SK-N-MC (cell line): ENCODE measurements around the gene MOB4.

ENCODE experiments used
- DNase-seq: peaks from one replicate; pipeline ENCODE4 v3.0.0-alpha.2; 2011; ENCODE audit warnings: low read depth, low spot score
- H3K27ac ChIP-seq: fragments of 200-600 bp; sonication (generic); 2 replicates; pipeline ENCODE4 v1.5.1; 2016; ENCODE audit warnings: mixed run types
- H3K36me3 ChIP-seq: fragments of 200-600 bp; sonication (generic); 2 replicates; pipeline ENCODE4 v1.6.1; 2017; ENCODE audit warnings: antibody characterized with exemption, low read length, mixed read lengths; ENCODE audit not compliant: insufficient read depth
- H3K4me3 ChIP-seq: fragments of 200-600 bp; sonication (generic); 2 replicates; pipeline ENCODE4 v1.5.1; 2016
- H3K9ac ChIP-seq: fragments of 200-600 bp; sonication (generic); 2 replicates; pipeline ENCODE4 v1.8.0; 2017; ENCODE audit warnings: mixed run types, mixed read lengths; ENCODE audit not compliant: insufficient read length
- H3K9me3 ChIP-seq: fragments of 200-600 bp; sonication (generic); 2 replicates; pipeline ENCODE4 v1.6.1; 2017; ENCODE audit warnings: low read depth, mild to moderate bottlenecking, antibody characterized with exemption, low read length, moderate library complexity, mixed read lengths
- EZH2 ChIP-seq: fragments of 200-600 bp; sonication (generic); IDR thresholded peaks from one replicate; pipeline ENCODE4 v1.6.1; 2017; ENCODE audit warnings: antibody characterized with exemption
- FOXP2 ChIP-seq: optimal IDR thresholded peaks from 2 replicates; pipeline ENCODE3; 2011; ENCODE audit warnings: mild to moderate bottlenecking, moderate library complexity; ENCODE audit not compliant: insufficient read depth; ENCODE audit errors: extremely low read length, control extremely low read depth
- POLR2AphosphoS5 ChIP-seq: IDR thresholded peaks from 2 replicates; pipeline ENCODE4 v1.6.1; 2012; ENCODE audit warnings: mild to moderate bottlenecking, low read depth, low read length, borderline replicate concordance

The MOB4 gene

DNA sequence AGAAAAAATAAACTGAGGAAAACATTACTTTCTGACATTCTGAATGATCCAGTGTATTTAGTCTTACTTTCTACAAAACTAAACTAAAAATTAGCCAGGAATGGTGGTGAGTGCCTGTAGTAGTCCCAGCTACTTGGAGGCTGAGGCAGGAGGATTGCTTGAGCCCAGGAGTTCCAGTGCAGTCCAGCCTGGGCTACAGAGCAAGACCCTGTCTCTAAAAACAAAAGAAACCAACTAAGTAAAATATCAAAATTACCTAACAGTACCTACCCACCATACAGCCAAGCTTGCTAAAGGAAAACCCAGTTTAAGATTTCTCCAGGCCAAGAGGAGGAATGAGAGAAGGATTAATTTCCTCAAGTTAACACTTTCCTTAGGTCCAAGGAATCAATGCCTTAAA is 19.2 kb upstream of the MOB4 start:
- Histone ChIP-seq H3K4me3 (peak overlapping the region; percentile 93), H3K36me3 (peaks cover 79% of the 10 kb centered on the region), H3K9me3 (no peaks in the 10 kb centered on the region), H3K9ac (peak overlapping the region; percentile 91), H3K27ac (peak overlapping the region; percentile 60; the same call in 1 of the 2 replicates)
- no peak for DNase-seq
- no peak for TF ChIP-seq POLR2AphosphoS5
- TF ChIP-seq EZH2: no peak
- no peak for TF ChIP-seq FOXP2

DNA sequence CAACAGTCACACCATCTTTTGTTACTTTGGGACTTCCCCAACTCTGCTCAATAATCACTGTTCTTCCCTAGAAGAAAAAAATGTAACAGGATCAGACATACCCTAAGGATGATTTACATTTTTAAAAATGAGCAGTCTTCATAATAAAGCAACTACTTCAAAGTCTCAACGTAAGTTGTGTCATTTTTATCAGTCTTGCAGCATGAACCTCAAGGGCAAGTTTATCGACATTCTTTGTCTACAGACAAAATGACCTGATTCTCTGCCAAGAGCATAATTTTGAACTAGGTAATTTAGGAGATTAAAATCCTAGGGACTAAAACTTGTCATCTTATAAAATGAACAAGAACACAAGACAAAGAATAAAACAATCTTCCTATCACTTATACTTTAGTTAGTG is 18.5 kb upstream of the MOB4 start:
- Histone ChIP-seq H3K4me3 (peak overlapping the region; percentile 93), H3K36me3 (peaks cover 79% of the 10 kb centered on the region), H3K9me3 (no peaks in the 10 kb centered on the region), H3K9ac (peak overlapping the region; percentile 91), H3K27ac (peak overlapping the region; percentile 60)
- TF ChIP-seq FOXP2 (no peak), EZH2 (no peak), POLR2AphosphoS5 (no peak)
- no peak for DNase-seq

DNA sequence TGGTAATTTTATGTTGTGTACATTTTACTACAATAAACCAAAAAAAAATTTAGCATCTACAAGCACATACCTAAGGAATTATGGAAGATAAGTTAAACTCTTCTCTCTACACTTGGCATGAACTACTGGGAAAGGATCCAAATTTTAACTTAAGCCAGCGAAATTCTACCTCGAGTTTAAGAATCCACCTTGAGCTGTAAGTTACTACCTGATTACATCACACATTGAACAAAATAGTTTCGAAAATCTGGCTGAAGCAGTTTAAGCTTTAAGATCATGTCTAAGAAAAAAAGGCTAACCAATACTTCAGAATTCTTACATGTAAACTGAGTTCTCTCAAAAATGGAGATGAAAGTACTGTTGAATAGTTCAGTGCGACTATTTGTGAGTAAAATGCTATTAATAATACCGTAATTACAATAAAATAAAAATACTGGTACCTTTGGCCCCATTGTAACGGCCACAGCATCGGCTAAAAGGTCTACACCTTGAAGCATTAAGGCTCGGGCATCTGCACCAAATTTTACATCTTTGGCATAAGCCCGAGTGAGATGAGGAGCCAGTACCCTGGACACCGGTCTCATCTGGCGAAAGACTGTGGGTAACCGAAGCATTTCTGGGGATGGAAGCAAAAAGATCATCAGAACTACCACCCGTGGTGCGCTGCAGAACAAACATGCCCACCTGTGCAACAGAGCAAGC is 17.5 kb upstream of the MOB4 start:
- Histone ChIP-seq H3K4me3 (peak overlapping the region; percentile 93), H3K9ac (peak overlapping the region; percentile 91), H3K36me3 (peaks cover 79% of the 10 kb centered on the region), H3K27ac (peak overlapping the region; percentile 60), H3K9me3 (no peaks in the 10 kb centered on the region)
- TF ChIP-seq EZH2 (no peak), POLR2AphosphoS5 (no peak), FOXP2 (no peak)
- no peak for DNase-seq

DNA sequence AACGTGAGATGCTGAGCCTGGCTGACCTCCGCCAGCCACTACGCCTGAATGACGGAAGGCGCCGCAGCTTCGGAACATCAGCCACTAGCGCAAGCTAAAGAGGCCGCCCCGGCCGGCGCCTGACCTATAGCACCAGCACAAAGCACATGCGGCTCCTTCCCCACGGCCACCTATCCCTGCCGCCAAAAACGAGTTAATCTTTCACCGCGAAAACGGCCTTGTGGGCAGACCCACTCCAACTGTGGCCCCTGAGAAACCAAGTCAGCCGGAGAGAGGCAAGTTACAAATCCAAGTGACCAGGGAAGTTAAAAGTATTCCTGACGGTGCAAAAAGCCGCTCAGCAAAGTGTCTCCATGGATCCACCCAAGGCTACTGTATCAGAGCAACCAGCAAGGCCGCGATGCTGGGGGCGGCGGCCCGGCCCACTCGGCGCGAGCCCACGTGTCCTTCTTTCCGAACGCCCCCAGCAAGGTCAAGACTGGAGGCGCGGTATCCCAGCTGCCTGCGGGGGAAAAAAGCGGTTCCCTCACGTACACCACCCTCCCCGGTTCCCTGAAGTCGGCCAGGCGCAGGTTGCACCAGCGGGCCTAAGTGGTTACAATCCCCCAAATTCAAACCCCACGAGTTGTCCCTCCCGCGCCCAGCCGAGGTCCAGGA is 16.8 kb upstream of the MOB4 start:
- peak overlapping the region; percentile 93 for H3K4me3 ChIP-seq
- H3K36me3 ChIP-seq: peaks cover 79% of the 10 kb centered on the region
- DNase-seq: no peak
- no peak for TF ChIP-seq EZH2
- H3K27ac ChIP-seq: peak overlapping the region; percentile 82
- no peaks in the 10 kb centered on the region for H3K9me3 ChIP-seq
- peak overlapping the region; percentile 91 for H3K9ac ChIP-seq

DNA sequence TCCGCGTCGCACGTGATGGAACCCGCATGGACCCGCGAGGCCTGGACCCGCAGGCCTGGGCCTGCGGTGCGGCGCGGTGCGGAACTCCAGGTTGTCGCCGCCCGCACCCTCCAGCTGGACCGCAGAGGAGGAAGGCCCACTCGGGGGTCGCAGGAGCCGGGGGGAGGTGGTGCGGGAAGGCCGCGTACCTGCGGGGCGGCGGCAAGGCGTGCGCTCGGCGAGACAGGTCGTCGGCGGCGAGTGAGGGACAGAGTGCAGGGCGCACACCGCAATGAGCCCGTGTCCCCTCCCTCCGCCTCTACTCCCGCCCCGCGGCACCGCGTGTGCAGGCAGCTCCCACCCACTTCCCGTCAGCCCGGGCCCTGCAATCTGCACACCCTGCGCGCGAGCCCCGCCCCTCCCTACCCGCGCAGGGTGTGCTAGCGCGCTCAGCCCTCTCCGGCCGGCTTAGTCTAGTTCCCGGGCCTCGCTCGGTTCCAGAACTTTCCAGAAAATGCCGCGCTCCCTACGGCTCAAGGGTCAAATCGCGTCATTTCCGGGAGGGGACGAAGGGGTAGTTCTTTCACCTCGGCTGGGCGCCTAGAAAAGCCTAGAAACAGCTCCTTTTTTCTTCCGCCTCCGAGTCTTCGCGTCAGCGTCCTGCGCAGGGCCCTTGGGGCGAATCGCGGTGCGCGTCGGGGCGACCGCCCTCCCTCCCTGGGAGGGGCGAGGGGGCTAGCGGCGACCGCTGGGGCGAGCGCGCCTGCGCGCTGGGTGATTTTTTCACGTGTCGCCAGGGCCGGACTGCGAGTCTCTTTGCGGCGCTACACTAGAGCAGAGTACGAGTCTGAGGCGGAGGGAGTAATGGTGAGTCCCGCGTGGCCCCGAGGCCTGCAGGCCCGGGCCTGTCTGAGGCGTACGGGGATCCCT is 16.0 kb upstream of the MOB4 start, which contains the start of the genes HSPD1 and HSPE1:
HSPD1 (minus strand) TSS at position 247 of the 909 bp plus-strand sequence. CDS start 992 bp downstream, outside the sequence.
HSPE1 (plus strand) TSS at position 786 of the 909 bp plus-strand sequence; CDS start at position 844, 58 bp downstream.
- peak; percentile 98 for DNase-seq
- Histone ChIP-seq H3K9ac (peak within 1 kb of the TSS; percentile 96), H3K36me3 (peaks cover 79% of the 10 kb centered on the region), H3K27ac (peak within 1 kb of the TSS; percentile 86), H3K9me3 (no peaks in the 10 kb centered on the region), H3K4me3 (peak within 1 kb of the TSS; percentile 93)
- TF ChIP-seq POLR2AphosphoS5: peak; percentile 95
- TF ChIP-seq FOXP2: peak; percentile 89
- no peak for TF ChIP-seq EZH2

DNA sequence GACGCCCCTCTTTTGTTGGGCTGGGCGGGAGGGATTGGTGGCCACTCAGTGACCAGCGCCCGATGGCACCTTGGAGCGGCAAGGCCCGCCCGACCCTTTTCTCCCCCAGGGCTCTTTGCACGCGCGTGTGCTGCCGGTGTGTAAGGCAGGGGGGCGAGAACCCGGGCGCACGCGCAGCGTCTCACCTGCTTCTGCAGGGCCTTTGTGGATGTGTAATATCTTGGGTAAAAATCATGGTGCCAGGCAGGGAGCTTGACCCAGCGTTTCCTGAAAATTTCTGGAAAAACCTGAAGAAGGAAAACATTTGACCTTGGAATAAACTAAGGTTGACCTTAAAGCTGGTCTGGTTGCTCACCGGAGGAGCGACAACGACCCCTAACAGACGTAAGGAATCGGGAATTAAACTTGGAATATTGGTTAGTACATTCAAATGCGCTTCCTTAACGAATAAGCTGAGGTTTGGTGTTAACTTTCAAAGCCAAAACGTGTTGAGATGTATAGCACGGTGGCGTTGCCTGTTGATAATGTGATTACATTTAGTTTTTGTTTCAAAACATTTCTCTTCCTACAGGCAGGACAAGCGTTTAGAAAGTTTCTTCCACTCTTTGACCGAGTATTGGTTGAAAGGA is 15.2 kb upstream of the MOB4 start:
- TF ChIP-seq FOXP2 (no peak), POLR2AphosphoS5 (no peak), EZH2 (no peak)
- no peaks in the 10 kb centered on the region for H3K9me3 ChIP-seq
- DNase-seq: no peak
- H3K4me3 ChIP-seq: peak overlapping the region; percentile 93
- H3K9ac ChIP-seq: peak overlapping the region; percentile 96
- H3K36me3 ChIP-seq: peaks cover 76% of the 10 kb centered on the region
- H3K27ac ChIP-seq: peak overlapping the region; percentile 86

DNA sequence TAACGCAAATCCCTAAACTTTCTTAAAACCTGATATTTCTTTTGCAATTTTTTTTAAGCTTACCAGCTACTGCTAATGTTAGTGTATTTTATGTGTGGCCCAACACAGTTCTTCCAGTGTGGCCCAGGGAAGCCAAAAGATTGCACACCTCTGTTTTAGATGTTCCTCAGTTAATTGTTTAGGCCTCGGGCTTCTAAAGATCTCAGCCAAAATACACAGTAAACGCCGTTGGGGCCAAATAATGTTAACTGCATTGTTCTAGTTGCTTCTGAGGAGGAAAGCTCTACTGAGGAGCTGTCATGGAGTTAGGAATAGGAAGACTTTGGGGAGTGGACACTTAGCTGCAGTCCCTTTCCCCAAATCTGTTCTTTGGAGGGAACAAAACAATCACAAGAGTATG is 13.7 kb upstream of the MOB4 start:
- TF ChIP-seq FOXP2: no peak
- TF ChIP-seq POLR2AphosphoS5: 0 out of 2 replicates have a peak, but pooled peaks have one; percentile 21
- Histone ChIP-seq H3K9ac (peak overlapping the region; percentile 96), H3K4me3 (peak overlapping the region; percentile 93), H3K36me3 (peaks cover 72% of the 10 kb centered on the region), H3K27ac (peak overlapping the region; percentile 67), H3K9me3 (no peaks in the 10 kb centered on the region)
- no peak for DNase-seq
